ENCODE data around the gene ERC2. TPM values are rescaled to one million over a fixed set of nuclear protein-coding genes. Genes with fewer than 3 reads are reported as not detected.

The ERC2 gene
- total and polyA plus RNA-seq, 9 donors, result 1.2 to 9.4 (median 5.4) TPM

- H3K9me3 ChIP-seq, result no peaks in the 10 kb centered on the region
- DNase-seq, result no peak
- no peaks in the 10 kb centered on the region for H3K36me3 ChIP-seq
- no peaks in the 10 kb centered on the region for H3K27me3 ChIP-seq
- 88 to 93% (median 92%) methylated on average over 15 of the region's 15 CpGs for whole genome bisulfite sequencing, 3 donors
- intact Hi-C loops (cut with DNase I), result no loop called here
- no peaks in the 10 kb centered on the region for H3K4me1 ChIP-seq (ENCODE audit: insufficient read depth)
- H3K27ac ChIP-seq, result no peak overlapping the region
- no peak overlapping the region for H3K4me3 ChIP-seq
- TF ChIP-seq CTCF (IDR thresholded peaks at IDR 0.05), result no peak
- TF ChIP-seq POLR2A (IDR thresholded peaks at IDR 0.05), result no peak
- TF ChIP-seq EP300 (IDR thresholded peaks at IDR 0.05), result no peak
These were observed 883.4 kb downstream of the ERC2 start for GRCh38 chr3:55584716-55585368.

- H3K27me3 ChIP-seq, result no peaks in the 10 kb centered on the region
- 87 to 92% (median 91%) methylated on average over 3 of the region's 3 CpGs for WGBS, 3 donors
- TF ChIP-seq POLR2A (IDR thresholded peaks at IDR 0.05) (no peak), CTCF (IDR thresholded peaks at IDR 0.05) (no peak), EP300 (IDR thresholded peaks at IDR 0.05) (no peak)
- DNase-seq, result no peak
- no peaks in the 10 kb centered on the region for H3K9me3 ChIP-seq
- no peak overlapping the region for H3K27ac ChIP-seq
- no peaks in the 10 kb centered on the region for H3K36me3 ChIP-seq
- no peak overlapping the region for H3K4me3 ChIP-seq
- H3K4me1 ChIP-seq (ENCODE audit: insufficient read depth), result no peaks in the 10 kb centered on the region
- intact Hi-C loops (cut with DNase I), result no loop called here
These were observed 884.2 kb downstream of the ERC2 start for GRCh38 chr3:55584030-55584429.

GRCh38 chr3:55583475-55583874 is 884.8 kb downstream of the ERC2 start:
- no peaks in the 10 kb centered on the region for H3K4me1 ChIP-seq (ENCODE audit: insufficient read depth)
- WGBS, 3 donors, result 89 to 93% (median 90%) methylated on average over 3 of the region's 3 CpGs
- no peaks in the 10 kb centered on the region for H3K27me3 ChIP-seq
- TF ChIP-seq POLR2A (IDR thresholded peaks at IDR 0.05) (no peak), EP300 (IDR thresholded peaks at IDR 0.05) (no peak), CTCF (IDR thresholded peaks at IDR 0.05) (no peak)
- no peaks in the 10 kb centered on the region for H3K36me3 ChIP-seq
- no peak overlapping the region for H3K27ac ChIP-seq
- H3K9me3 ChIP-seq, result no peaks in the 10 kb centered on the region
- no peak overlapping the region for H3K4me3 ChIP-seq
- no peak for DNase-seq
- intact Hi-C loops (cut with DNase I), result no loop called here

- intact Hi-C loops (cut with DNase I), result no loop called here
- no peak overlapping the region for H3K27ac ChIP-seq
- no peaks in the 10 kb centered on the region for H3K4me1 ChIP-seq (ENCODE audit: insufficient read depth)
- no peak for DNase-seq
- H3K36me3 ChIP-seq, result no peaks in the 10 kb centered on the region
- no peaks in the 10 kb centered on the region for H3K27me3 ChIP-seq
- TF ChIP-seq EP300 (IDR thresholded peaks at IDR 0.05), result no peak
- TF ChIP-seq CTCF (IDR thresholded peaks at IDR 0.05), result no peak
- no peak overlapping the region for H3K4me3 ChIP-seq
- H3K9me3 ChIP-seq, result no peaks in the 10 kb centered on the region
- WGBS, 3 donors, result 15 to 20% (median 17%) methylated on average over 8 of the region's 8 CpGs
These were observed 888.8 kb downstream of the ERC2 start for GRCh38 chr3:55579496-55579895.

All from ovary (tissue), 9 donors.